ENCODE measurements around the gene LRRC37A3. TPM values are rescaled to one million over a fixed set of nuclear protein-coding genes. Genes with fewer than 3 reads are reported as not detected.
A peak's percentile ranks its signal among the peaks of the same experiment; 100 is the strongest.
"Not testable (repeated sequence)": the region's sequence is repeated elsewhere in the genome, so short reads cannot be mapped to it uniquely, and the experiment has no call there.

The LRRC37A3 gene
- total and polyA plus RNA-seq, 2 donors from 2014 or later = 13.3 to 14.3 TPM

- FAIRE-seq; intact Hi-C loops (cut with DNase I): not testable (repeated sequence)
Observed at GRCh38 chr17:64829068-64829467, 90.2 kb downstream of the LRRC37A3 start.

GRCh38 chr17:64818904-64819303 lies 100.4 kb downstream of the LRRC37A3 start:
- H3K4me3 ChIP-seq (ENCODE audit: low read length in 3 of 3); H3K36me3 ChIP-seq (ENCODE audit: control insufficient read depth in 2 of 3, insufficient read depth in 3 of 3, low read length in 3 of 3); FAIRE-seq; intact Hi-C loops (cut with DNase I); H3K27ac ChIP-seq (ENCODE audit: low read depth in 2 of 2, low read length in 2 of 2); H3K9me3 ChIP-seq (ENCODE audit: control insufficient read depth in 2 of 3, insufficient read depth in 1 of 3, low read length in 3 of 3); H3K9ac ChIP-seq (ENCODE audit: low read length in 3 of 3); H3K27me3 ChIP-seq (ENCODE audit: control insufficient read depth, insufficient read depth, low read length); H3K4me1 ChIP-seq (ENCODE audit: control insufficient read depth in 2 of 3, insufficient read depth in 2 of 3, low read depth in 1 of 3, low read length in 3 of 3): not testable (repeated sequence)
- DNase-seq = peak in 1 of 5 donors; percentile 10

More at GRCh38 chr17:64829068-64829467, 90.2 kb downstream of the LRRC37A3 start:
- H3K4me1 ChIP-seq (ENCODE audit: control insufficient read depth in 2 of 3, insufficient read depth in 2 of 3, low read depth in 1 of 3, low read length in 3 of 3); H3K27me3 ChIP-seq (ENCODE audit: control insufficient read depth, insufficient read depth, low read length); H3K4me3 ChIP-seq (ENCODE audit: low read length in 3 of 3); DNase-seq; H3K9me3 ChIP-seq (ENCODE audit: control insufficient read depth in 2 of 3, insufficient read depth in 1 of 3, low read length in 3 of 3); H3K9ac ChIP-seq (ENCODE audit: low read length in 3 of 3); H3K27ac ChIP-seq (ENCODE audit: low read depth in 2 of 2, low read length in 2 of 2); H3K36me3 ChIP-seq (ENCODE audit: control insufficient read depth in 2 of 3, insufficient read depth in 3 of 3, low read length in 3 of 3): not testable (repeated sequence)

- H3K27ac ChIP-seq (ENCODE audit: low read depth in 2 of 2, low read length in 2 of 2); H3K9ac ChIP-seq (ENCODE audit: low read length in 3 of 3); intact Hi-C loops (cut with DNase I); DNase-seq; H3K36me3 ChIP-seq (ENCODE audit: control insufficient read depth in 2 of 3, insufficient read depth in 3 of 3, low read length in 3 of 3); H3K4me3 ChIP-seq (ENCODE audit: low read length in 3 of 3); H3K9me3 ChIP-seq (ENCODE audit: control insufficient read depth in 2 of 3, insufficient read depth in 1 of 3, low read length in 3 of 3); H3K4me1 ChIP-seq (ENCODE audit: control insufficient read depth in 2 of 3, insufficient read depth in 2 of 3, low read depth in 1 of 3, low read length in 3 of 3); H3K27me3 ChIP-seq (ENCODE audit: control insufficient read depth, insufficient read depth, low read length); FAIRE-seq: not testable (repeated sequence)
Observed at GRCh38 chr17:64815833-64816198, 103.5 kb downstream of the LRRC37A3 start.

GRCh38 chr17:64814993-64815832 lies 104.1 kb downstream of the LRRC37A3 start:
- H3K36me3 ChIP-seq (ENCODE audit: control insufficient read depth in 2 of 3, insufficient read depth in 3 of 3, low read length in 3 of 3); H3K27me3 ChIP-seq (ENCODE audit: control insufficient read depth, insufficient read depth, low read length); H3K4me1 ChIP-seq (ENCODE audit: control insufficient read depth in 2 of 3, insufficient read depth in 2 of 3, low read depth in 1 of 3, low read length in 3 of 3); FAIRE-seq; H3K27ac ChIP-seq (ENCODE audit: low read depth in 2 of 2, low read length in 2 of 2); intact Hi-C loops (cut with DNase I); H3K4me3 ChIP-seq (ENCODE audit: low read length in 3 of 3); H3K9ac ChIP-seq (ENCODE audit: low read length in 3 of 3); H3K9me3 ChIP-seq (ENCODE audit: control insufficient read depth in 2 of 3, insufficient read depth in 1 of 3, low read length in 3 of 3): not testable (repeated sequence)
- DNase-seq = peak in 2 of 5 donors; percentile 30 to 41

- H3K27ac ChIP-seq (ENCODE audit: low read depth in 2 of 2, low read length in 2 of 2); H3K9ac ChIP-seq (ENCODE audit: low read length in 3 of 3); H3K27me3 ChIP-seq (ENCODE audit: control insufficient read depth, insufficient read depth, low read length); H3K9me3 ChIP-seq (ENCODE audit: control insufficient read depth in 2 of 3, insufficient read depth in 1 of 3, low read length in 3 of 3); intact Hi-C loops (cut with DNase I); H3K4me3 ChIP-seq (ENCODE audit: low read length in 3 of 3); H3K36me3 ChIP-seq (ENCODE audit: control insufficient read depth in 2 of 3, insufficient read depth in 3 of 3, low read length in 3 of 3); FAIRE-seq; H3K4me1 ChIP-seq (ENCODE audit: control insufficient read depth in 2 of 3, insufficient read depth in 2 of 3, low read depth in 1 of 3, low read length in 3 of 3): not testable (repeated sequence)
- peak in 1 of 5 donors; percentile 72 for DNase-seq
Observed at GRCh38 chr17:64808178-64808977, 110.9 kb downstream of the LRRC37A3 start.

Other genes starting within 250 kb of the LRRC37A3 start
- 45.0 TPM for gene GNA13, start 137.3 kb upstream of the LRRC37A3 start, total RNA-seq
- gene GNA13, start 137.3 kb upstream of the LRRC37A3 start, polyA plus RNA-seq (ENCODE audit: insufficient read depth, low read depth, low replicate concordance) = 10.9 TPM
- 4.2 TPM for gene RGS9, start 217.9 kb upstream of the LRRC37A3 start, total RNA-seq
- gene RGS9, start 217.9 kb upstream of the LRRC37A3 start, polyA plus RNA-seq (ENCODE audit: insufficient read depth, low read depth, low replicate concordance) = 7.2 TPM